GM12875 (cell line): ENCODE measurements around the gene LKAAEAR1.

Experiments
- H3K4me3 ChIP-seq: one replicate; pipeline ENCODE4 v1.5.1; 2011; ENCODE audit warnings: low read depth, low read length, control low read depth
- CTCF ChIP-seq: IDR thresholded peaks from 2 replicates; pipeline ENCODE4 v1.5.1; 2011; ENCODE audit warnings: low read depth, mild to moderate bottlenecking, control low read depth, inconsistent platforms, low read length, moderate library complexity, borderline replicate concordance; ENCODE audit not compliant: insufficient read depth

Gene LKAAEAR1

GRCh38 chr20:64113796-64114355, 29.7 kb upstream of the LKAAEAR1 start:
- no peak overlapping the region for H3K4me3 ChIP-seq
- no peak for TF ChIP-seq CTCF

GRCh38 chr20:64113444-64113775, 29.2 kb upstream of the LKAAEAR1 start:
- TF ChIP-seq CTCF: no peak
- no peak overlapping the region for H3K4me3 ChIP-seq

DNA sequence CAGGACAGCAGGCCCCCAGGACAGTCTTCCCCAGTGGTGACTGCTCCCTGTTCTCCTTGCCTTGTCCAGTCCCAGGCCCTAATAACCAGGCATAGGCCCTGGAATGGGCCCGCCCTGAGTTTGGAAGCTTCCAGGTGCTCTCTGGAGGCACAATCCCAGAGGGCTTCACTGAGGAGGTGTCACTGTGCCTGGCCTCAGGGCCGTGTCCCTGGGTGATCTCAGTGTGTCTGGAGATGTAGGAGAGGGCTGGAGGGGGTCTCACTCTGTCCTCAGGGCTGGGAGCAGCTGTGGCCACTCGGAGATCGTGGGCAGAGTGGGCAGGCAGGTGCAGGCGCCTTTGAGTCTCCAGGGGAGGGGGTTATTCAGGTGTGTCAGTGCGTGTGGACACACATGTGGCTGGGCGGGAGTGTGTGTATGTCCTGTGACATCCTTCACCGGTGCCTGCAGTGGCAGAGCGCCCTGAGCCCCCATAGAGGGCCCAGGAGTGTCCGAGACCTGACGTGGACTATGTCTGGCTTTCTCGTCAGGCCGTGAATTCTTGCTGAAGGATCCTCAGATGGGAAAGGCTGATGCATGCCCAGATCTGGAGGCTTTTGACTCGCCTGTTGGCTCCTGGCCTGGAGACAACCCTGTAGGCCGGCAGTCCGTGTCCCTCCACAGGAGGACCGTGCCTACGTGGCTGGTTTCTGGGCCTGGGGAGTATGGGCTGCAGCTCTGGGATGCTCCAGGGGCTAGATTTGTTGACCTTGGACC, 28.7 kb upstream of the LKAAEAR1 start:
- no peak overlapping the region for H3K4me3 ChIP-seq
- no peak for TF ChIP-seq CTCF

DNA sequence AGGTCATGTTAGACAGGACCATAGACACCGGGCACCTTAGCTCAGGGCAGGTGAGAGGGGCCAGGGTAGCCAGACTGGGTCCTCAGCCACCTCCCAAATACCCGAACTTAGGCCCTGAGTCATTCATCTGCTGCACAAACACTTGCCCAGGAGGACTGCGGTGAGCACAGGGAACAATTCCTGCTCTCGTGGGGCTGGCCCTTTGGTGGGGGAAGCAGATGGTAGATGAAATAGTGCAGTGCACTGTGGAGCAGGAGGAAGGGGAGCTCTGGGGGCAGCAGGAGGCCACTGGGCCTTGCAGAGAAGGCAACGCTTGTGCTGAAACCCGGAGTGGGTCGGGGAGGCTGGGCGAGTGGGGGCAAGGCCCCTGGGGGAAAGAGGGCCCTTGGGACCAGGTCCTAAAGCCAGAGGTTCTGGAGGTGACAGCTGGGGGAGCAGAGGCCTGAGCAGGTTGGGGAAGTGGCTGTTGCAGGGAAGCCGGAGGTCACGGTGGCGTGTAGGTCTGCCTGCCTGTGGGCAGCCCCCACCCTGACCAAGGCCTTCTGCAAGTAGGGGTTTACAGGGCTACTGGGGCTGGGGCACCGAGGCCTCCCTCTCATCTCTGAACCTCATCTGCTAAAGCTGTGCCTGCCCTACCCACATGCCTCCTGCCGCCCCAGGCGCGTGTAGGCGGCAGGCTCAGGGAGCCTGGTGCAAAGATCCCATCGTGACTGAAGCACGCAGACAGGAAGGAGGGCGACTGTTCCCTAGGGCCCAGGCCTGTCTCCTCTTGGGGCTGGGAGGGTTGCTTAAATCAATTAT, 27.8 kb upstream of the LKAAEAR1 start:
- H3K4me3 ChIP-seq: no peak overlapping the region
- no peak for TF ChIP-seq CTCF

GRCh38 chr20:64110411-64111068, 26.3 kb upstream of the LKAAEAR1 start:
- no peak for TF ChIP-seq CTCF
- no peak overlapping the region for H3K4me3 ChIP-seq

DNA sequence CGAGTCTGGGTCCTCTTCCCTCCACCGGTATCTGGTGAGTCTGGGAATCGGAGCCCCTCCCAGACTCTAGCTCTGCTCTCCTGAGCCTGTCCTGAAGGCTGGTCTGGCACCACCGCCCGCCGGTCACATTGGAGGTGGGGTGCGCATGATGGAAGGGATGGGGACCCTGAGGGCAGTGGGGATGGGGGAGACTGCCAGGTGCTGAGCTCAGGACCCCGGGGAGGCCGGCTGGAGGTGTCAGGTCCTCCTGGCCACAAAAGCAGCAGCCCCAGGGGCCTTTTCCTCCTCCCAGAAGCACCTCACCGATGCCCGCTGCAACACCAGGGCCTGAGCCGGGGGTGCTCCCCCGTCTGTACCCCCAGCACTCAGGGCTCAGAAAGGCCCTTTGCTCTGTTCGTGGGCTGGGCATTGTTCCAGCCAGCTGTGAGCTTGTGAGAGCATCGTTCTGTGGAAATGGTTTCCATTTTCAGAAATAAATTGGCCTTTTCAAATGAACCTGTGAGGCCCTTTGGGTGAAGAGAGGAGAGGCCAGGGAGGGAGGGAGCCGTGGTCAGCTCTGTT, 25.7 kb upstream of the LKAAEAR1 start:
- no peak for TF ChIP-seq CTCF
- H3K4me3 ChIP-seq: no peak overlapping the region
